Testis (tissue), 3 donors: ENCODE measurements around the gene DAB2IP. TPM values are rescaled to one million over a fixed set of nuclear protein-coding genes. Genes with fewer than 3 reads are reported as not detected.

Source experiments
- DNase-seq: peaks from one replicate; pipeline ENCODE4 v3.0.0-alpha.2; 2019
- H3K27ac ChIP-seq, 2 donors: fragments of 200-600 bp; sonication (generic); one replicate each; pipeline ENCODE4 v1.5.1; 2019
- H3K27me3 ChIP-seq: fragments of 200-600 bp; sonication (generic); one replicate; pipeline ENCODE4 v1.5.1; 2019
- H3K36me3 ChIP-seq: fragments of 200-600 bp; sonication (generic); one replicate; pipeline ENCODE4 v1.5.1; 2017; ENCODE audit warnings: low read depth; ENCODE audit errors: missing control alignments
- H3K4me1 ChIP-seq: fragments of 200-600 bp; sonication (generic); one replicate; pipeline ENCODE4 v1.5.1; 2019
- H3K4me3 ChIP-seq, 2 donors: fragments of 200-600 bp; sonication (generic); one replicate each; pipeline ENCODE4 v1.5.1; 2017 to 2019
- H3K9me3 ChIP-seq: fragments of 200-600 bp; sonication (generic); one replicate; pipeline ENCODE4 v1.5.1; 2017
- POLR2A ChIP-seq: fragments of 450-650 bp; IDR thresholded peaks from one replicate; pipeline ENCODE4 v1.6.1; 2017; ENCODE audit warnings: antibody characterized with exemption, mild to moderate bottlenecking, moderate library complexity
- WGBS, 2 donors: methylation state at CpG; one replicate each; pipeline ENCODE4 v1.1.5; 2018; 5-methylcytosine and 5-hydroxymethylcytosine counted together
- intact Hi-C: fragments of 100-400 bp; cut with DNase I; formaldehyde crosslinking; loops from one replicate; pipeline ENCODE4 v1.15.1; 2023; ENCODE audit warnings: low total_unique reads
- polyA plus RNA-seq: library from polyadenylated mRNA; stranded (reverse); fragments of 350-450 nt; fragmentation: Illumina TruSeq; extraction: RNeasy Lipid Tissue Mini Kit (QIAGEN cat#74804); gene quantifications from one replicate; pipeline ENCODE4 v1.2.3, GENCODE V29; 2014; ENCODE audit warnings: low read depth, low replicate concordance; ENCODE audit not compliant: insufficient read depth
- total RNA-seq, 2 donors: library from RNA; depleted of rRNA; stranded (reverse); fragments of >200 nt; gene quantifications; one replicate each; pipeline ENCODE4 v1.2.3, GENCODE V29; 2016
- TF ChIP-seq, protein P1 (sequence below), 3 experiments: fragments of 450-650 bp in 2 of 3; fragments of 200-600 bp in 1 of 3; sonication (generic) in 1 of 3; IDR thresholded peaks; one replicate each; pipeline ENCODE4 v1.5.1; 2016 to 2019; ENCODE audit warnings: antibody characterized with exemption in 3 of 3, mild to moderate bottlenecking in 2 of 3, moderate library complexity in 1 of 3

Gene DAB2IP
- total and polyA plus RNA-seq, 3 donors from 2014 or later, result 57.7 to 136 (median 102) TPM

- Histone ChIP-seq H3K36me3 (no peaks in the 10 kb centered on the region), H3K27me3 (no peaks in the 10 kb centered on the region), H3K27ac (no peak overlapping the region), H3K9me3 (no peaks in the 10 kb centered on the region), H3K4me1 (peaks cover 10% of the 10 kb centered on the region), H3K4me3 (no peak overlapping the region)
- TF ChIP-seq, protein P1, sequence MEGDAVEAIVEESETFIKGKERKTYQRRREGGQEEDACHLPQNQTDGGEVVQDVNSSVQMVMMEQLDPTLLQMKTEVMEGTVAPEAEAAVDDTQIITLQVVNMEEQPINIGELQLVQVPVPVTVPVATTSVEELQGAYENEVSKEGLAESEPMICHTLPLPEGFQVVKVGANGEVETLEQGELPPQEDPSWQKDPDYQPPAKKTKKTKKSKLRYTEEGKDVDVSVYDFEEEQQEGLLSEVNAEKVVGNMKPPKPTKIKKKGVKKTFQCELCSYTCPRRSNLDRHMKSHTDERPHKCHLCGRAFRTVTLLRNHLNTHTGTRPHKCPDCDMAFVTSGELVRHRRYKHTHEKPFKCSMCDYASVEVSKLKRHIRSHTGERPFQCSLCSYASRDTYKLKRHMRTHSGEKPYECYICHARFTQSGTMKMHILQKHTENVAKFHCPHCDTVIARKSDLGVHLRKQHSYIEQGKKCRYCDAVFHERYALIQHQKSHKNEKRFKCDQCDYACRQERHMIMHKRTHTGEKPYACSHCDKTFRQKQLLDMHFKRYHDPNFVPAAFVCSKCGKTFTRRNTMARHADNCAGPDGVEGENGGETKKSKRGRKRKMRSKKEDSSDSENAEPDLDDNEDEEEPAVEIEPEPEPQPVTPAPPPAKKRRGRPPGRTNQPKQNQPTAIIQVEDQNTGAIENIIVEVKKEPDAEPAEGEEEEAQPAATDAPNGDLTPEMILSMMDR (IDR thresholded peaks at IDR 0.05), result no peak
- TF ChIP-seq POLR2A, result no peak
- WGBS, 2 donors, result 64 to 74% methylated on average over 6 of the region's 6 CpGs
- no peak for DNase-seq
- intact Hi-C loops, result no loop called here
Observed at GRCh38 chr9:121674952-121675351, 23.5 kb downstream of the DAB2IP start.

DNA sequence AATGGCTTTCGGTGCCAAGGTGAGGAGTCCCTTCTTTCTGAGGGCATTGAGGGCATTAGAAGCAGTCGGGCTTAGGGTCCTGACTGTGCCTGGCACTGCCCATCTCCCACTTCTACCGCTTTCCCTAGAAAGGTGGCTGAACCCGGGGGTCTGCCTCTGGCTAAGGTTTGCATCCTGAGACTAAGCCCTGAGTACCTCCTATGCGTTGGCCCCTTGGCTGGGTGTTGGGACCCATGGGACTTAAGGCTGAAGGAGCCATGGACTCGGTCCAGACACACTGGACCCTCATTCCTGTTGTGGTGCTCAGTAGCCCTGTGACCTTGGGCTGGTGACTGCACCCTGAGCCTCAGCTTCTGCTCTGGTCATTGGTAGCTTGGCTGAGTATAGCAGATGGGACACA, 23.9 kb downstream of the DAB2IP start:
- intact Hi-C loops, result no loop called here
- no peaks in the 10 kb centered on the region for H3K27me3 ChIP-seq
- WGBS, 2 donors, result 91 to 98% methylated on average over 5 to 6 of the region's 6 CpGs
- no peaks in the 10 kb centered on the region for H3K36me3 ChIP-seq
- H3K9me3 ChIP-seq, result no peaks in the 10 kb centered on the region
- peaks cover 10% of the 10 kb centered on the region for H3K4me1 ChIP-seq
- TF ChIP-seq, protein P1 (IDR thresholded peaks at IDR 0.05), result no peak
- no peak for TF ChIP-seq POLR2A
- no peak overlapping the region for H3K27ac ChIP-seq
- H3K4me3 ChIP-seq, result no peak overlapping the region
- DNase-seq, result no peak

GRCh38 chr9:121675969-121676822, 24.8 kb downstream of the DAB2IP start:
- Histone ChIP-seq H3K27me3 (no peaks in the 10 kb centered on the region), H3K36me3 (no peaks in the 10 kb centered on the region), H3K27ac (no peak overlapping the region), H3K4me3 (no peak overlapping the region), H3K9me3 (no peaks in the 10 kb centered on the region), H3K4me1 (peaks cover 10% of the 10 kb centered on the region)
- peak; percentile 57 for DNase-seq
- 75% methylated on average over 12 to 16 of the region's 16 CpGs for WGBS, 2 donors
- no peak for TF ChIP-seq POLR2A
- TF ChIP-seq, protein P1 (IDR thresholded peaks at IDR 0.05), result no peak
- intact Hi-C loops, result no loop called here

DNA sequence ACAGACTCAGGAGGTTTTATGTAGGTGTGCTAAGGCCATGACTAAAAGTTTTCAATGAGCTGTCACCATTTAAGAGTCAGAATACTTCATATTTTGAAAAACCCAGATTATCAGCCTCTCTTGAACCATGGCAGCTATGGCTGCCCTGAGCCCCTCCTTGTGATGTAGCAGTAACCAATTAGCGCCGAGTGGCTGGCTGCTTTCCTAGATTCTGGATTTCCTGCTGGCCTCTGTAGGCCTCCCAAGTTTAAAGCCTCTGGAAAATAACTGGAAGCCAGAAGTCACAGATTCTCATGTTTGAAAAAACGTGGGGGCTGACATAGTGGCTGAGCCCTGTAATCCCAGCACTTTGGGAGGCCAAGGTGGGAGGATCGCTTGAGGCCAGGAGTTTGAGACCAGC, 25.5 kb downstream of the DAB2IP start:
- H3K27ac ChIP-seq, result no peak overlapping the region
- H3K4me1 ChIP-seq, result peaks cover 10% of the 10 kb centered on the region
- TF ChIP-seq, protein P1 (IDR thresholded peaks at IDR 0.05), result no peak
- TF ChIP-seq POLR2A, result no peak
- no peaks in the 10 kb centered on the region for H3K36me3 ChIP-seq
- H3K27me3 ChIP-seq, result no peaks in the 10 kb centered on the region
- 62 to 69% methylated on average over 4 of the region's 4 CpGs for WGBS, 2 donors
- DNase-seq, result peak; percentile 31
- H3K4me3 ChIP-seq, result no peak overlapping the region
- no peaks in the 10 kb centered on the region for H3K9me3 ChIP-seq
- intact Hi-C loops, result no loop called here
